ENCODE data around the gene HES4.

HES4 gene

GRCh38 chr1:970973-971730, 28.7 kb downstream of the HES4 start:
- DNase-seq (ENCODE audit: extremely low spot score, insufficient read length, low read depth) (no peak), FAIRE-seq (no peak)

DNA sequence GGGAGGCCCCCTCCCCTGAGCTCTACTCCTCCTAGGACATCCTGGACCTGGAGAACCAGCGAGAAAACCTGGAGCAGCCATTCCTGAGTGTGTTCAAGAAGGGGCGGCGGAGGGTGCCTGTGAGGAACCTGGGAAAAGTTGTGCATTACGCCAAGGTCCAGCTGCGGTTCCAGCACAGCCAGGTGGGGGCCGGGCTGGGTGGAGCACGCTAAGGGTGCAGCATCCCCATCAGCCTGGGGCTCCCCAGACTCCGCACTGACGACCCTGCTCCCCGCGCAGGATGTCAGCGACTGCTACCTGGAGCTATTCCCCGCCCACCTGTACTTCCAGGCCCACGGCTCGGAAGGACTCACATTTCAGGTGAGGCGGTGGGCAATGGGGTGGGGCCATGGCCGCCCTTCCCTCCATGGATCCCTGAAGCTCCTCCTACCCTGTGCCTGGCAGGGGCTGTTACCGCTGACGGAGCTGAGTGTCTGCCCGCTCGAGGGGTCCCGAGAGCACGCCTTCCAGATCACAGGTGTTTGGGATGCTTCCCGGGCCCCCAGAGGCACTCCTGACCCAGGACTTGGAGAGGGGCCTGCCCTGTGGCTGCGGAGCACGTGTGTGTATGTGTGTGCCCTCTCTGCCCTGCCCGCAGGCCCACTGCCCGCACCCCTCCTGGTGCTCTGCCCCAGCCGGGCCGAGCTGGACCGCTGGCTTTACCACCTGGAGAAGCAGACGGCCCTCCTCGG, 29.5 kb downstream of the HES4 start:
- DNase-seq (ENCODE audit: extremely low spot score, insufficient read length, low read depth) (no peak), FAIRE-seq (no peak)

DNA sequence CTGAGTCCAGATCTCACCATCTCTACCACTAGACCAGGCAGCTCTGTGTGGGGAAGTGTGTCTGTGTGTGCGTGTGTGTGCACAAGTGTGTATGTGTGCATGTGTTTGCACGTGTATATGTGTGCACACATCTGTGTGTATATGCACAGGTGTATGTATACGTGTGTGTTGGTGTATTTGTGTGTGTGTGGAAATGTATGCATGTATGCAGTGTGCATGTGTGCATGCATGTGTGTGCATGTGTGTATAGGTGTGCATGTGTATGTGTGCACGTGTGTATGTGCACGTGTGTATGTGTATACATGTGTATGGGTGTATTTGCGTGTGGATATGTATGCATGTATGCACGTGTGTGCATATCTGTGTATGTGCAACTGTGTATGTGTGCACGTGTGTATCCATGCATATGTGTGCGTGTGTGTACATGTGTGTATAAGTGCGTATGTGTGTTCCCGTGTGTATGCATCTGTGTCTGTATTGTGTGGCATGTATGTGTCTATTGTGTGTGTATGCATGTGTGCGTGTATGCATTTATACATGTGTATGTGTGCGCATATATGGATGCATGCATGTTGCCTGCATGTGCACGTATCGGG, 30.5 kb downstream of the HES4 start:
- FAIRE-seq: no peak
- no peak for DNase-seq (ENCODE audit: extremely low spot score, insufficient read length, low read depth)

DNA sequence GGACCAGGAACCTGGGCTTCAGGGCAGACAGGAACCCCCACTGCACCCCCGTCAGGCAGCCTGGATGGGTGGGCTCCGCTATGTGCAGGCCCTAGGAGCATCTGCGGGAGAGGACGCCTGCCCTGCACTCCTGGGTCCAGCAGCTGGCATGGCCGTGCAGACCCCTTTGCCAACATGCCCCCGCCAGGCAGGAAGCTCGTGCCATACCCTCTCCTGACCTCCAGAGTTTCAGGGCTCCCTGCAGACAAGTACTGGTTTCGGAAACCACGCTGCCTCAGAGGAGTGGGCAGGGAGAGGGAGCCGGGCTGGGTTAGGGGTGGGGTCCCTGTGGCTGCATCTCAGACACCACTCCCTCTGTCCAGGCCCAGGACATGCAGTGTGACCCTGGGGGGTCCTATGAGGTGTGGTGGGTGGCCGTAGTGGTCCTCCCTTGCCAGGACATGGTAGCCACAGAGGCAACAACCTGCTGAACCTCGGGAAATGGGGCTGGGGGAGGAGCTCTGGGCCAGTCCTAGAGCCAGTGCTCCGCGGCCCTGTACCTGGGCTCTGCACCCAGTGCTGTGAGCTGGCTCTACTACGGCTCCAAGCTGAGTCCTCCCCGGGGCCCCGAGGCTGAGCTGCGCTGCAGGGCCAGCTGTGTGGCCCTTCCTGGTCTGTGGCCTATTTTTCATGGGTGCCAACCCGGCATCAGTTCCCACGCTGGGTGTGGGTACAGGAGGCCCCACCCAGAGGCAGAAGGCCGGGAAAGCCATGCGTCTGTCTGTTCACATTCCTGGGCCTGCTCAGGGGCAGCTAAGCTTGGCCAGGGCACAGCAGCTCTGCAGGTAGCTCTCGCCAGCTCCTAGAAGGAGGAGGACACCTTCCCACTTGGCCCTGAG, 32.2 kb downstream of the HES4 start:
- DNase-seq (ENCODE audit: extremely low spot score, insufficient read length, low read depth): no peak
- no peak for FAIRE-seq

DNA sequence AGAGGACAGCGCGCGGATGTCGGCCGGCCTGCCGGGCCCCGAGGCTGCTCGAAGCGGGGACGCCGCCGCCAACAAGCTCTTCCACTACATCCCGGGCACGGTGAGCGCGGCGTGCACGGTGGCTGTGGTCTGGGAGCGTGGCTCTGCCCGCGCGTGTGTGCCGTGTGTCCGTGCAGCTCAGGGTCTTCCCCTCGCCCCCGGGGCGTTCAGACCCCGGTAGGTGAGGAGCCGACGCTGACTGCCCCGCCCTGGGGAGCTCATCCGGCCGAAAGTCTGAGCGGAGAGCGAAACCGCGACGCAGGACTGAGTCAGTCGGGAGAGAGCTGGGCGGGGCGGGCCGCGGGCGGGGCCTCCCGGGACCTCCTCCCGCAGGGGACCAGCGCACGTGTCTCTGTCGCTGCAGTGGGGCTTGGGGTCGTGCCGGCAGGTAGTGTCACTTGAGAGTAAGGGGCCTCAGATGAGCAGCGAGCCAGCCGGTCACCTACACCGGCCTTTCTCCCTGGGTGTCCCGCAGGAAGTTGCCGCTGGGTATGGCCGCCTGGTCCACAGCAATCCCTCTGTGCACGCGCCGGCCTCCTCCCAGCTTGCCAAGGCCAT, 33.1 kb downstream of the HES4 start:
- DNase-seq (ENCODE audit: extremely low spot score, insufficient read length, low read depth): peak; percentile 64
- peak; percentile 88 for FAIRE-seq

DNA sequence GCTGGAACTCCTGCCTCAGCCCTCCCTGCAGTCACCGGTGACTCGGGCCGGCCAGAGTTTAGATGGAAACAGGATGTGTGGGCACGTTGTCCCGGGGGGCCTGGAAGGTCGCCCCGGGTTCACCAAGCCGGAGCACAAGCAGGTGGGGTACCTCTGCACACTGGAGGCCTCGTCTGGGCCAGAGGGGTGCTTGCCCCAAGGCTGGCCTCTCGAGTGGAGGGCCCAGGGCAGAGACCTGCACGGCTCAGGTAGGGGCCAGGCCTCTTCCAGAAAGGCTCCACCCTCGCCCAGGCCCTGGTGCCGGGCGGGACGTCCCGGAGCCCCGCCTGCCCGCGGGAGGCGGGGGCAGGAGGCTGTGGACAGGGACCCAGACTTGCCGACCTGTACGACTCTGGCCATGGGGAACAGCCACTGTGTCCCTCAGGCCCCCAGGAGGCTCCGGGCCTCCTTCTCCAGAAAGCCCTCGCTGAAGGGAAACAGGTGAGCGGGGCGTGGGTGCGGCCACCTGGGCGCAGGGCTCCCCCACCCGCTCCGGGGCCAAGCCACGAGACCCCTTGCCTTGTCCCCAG, 33.7 kb downstream of the HES4 start, which contains the start of gene PLEKHN1:
TSS of gene PLEKHN1 (plus strand) at position 348 of the 569 bp plus-strand sequence. CDS start at position 398, 50 bp downstream.
- DNase-seq (ENCODE audit: extremely low spot score, insufficient read length, low read depth): no peak
- FAIRE-seq: peak; percentile 59

GRCh38 chr1:965526-966134, 34.3 kb downstream of the HES4 start:
- DNase-seq (ENCODE audit: extremely low spot score, insufficient read length, low read depth) (no peak), FAIRE-seq (no peak)

DNA sequence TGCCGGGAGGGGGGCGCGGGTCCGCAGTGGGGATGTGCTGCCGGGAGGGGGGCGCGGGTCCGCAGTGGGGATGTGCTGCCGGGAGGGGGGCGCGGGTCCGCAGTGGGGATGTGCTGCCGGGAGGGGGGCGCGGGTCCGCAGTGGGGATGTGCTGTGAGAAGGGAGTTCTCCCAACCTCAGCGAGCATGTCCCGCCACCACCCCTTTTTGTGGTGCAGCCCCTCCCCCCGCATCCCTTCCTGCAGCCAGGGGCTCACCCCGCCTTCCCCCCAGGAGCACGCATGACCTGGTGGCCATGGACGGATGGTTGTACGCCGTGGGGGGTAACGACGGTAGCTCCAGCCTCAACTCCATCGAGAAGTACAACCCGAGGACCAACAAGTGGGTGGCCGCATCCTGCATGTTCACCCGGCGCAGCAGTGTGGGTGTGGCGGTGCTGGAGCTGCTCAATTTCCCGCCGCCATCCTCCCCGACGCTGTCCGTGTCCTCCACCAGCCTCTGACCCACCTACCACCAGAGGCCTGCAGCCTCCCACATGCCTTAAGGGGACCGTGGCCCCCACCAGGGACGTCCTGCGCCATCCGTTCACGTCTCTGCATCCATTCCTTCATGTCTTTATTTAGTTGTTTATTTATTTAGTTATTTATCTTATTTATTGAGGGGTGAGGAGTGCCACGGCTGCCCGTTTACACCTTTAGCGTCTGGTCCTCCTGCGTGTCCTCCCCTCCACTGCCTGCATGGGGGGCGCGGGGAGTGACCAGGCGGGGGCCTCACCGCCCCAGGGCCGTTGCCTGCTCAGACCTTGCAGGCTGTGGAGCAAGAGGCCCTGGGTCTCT, 35.0 kb downstream of the HES4 start:
- no peak for DNase-seq (ENCODE audit: extremely low spot score, insufficient read length, low read depth)
- FAIRE-seq: no peak

GRCh38 chr1:963746-964525, 36.0 kb downstream of the HES4 start:
- FAIRE-seq (no peak), DNase-seq (ENCODE audit: extremely low spot score, insufficient read length, low read depth) (no peak)

DNA sequence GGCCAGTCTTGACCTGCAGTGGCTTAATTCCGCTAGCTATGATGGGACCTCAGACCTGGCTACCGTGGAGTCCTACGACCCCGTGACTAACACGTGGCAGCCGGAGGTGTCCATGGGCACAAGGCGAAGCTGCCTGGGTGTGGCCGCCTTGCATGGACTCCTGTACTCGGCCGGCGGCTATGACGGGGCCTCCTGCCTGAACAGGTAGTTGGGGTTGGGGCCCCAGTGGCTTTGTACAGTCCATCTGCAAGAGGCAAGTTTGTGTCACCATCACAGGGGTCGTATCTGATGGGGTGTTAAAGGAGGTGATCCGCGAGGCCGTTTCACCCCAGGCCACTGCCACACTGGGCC, 36.6 kb downstream of the HES4 start:
- FAIRE-seq: no peak
- no peak for DNase-seq (ENCODE audit: extremely low spot score, insufficient read length, low read depth)

DNA sequence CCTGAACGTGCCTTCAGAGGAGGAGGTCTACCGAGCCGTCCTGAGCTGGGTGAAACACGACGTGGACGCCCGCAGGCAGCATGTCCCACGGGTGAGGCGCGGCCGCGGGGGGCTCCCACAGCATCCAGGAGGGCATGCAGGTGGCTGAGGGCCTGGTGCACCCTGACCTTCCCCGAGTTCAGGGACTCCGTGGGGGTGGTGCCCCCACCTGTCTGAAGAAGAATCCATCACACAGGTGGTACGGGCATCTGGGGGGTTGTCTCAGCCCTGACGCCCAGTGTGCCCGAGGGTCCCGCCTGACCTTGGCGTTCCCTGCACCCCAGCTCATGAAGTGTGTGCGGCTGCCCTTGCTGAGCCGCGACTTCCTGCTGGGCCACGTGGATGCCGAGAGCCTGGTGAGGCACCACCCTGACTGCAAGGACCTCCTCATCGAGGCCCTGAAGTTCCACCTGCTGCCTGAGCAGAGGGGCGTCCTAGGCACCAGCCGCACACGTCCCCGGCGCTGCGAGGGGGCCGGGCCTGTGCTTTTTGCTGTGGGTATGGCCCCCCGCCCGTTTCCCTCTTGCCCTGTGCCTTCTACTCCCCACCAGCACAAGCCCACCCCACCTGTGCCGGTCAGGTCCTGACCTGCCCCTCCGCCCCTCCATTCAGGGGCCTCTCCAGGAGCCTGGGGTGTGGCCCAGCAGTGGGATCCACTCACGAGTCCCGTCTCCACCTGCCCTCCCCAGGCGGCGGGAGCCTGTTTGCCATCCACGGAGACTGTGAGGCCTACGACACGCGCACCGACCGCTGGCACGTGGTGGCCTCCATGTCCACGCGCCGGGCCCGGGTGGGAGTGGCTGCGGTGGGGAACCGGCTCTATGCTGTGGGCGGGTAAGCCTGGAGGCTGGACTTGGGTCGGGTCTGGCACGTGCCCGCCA, 37.3 kb downstream of the HES4 start:
- FAIRE-seq: no peak

GRCh38 chr1:961132-961669, 38.7 kb downstream of the HES4 start:
- FAIRE-seq (no peak), DNase-seq (ENCODE audit: extremely low spot score, insufficient read length, low read depth) (no peak)

More for the DNA sequence above, 37.3 kb downstream of the HES4 start:
- no peak for DNase-seq (ENCODE audit: extremely low spot score, insufficient read length, low read depth)

GRCh38 chr1:960363-961131, 39.4 kb downstream of the HES4 start, which contains the start of gene KLHL17:
Gene KLHL17, plus strand, starts transcription at chr1:960584. Its CDS starts 110 bp downstream, at chr1:960694.
- peak; percentile 80 for DNase-seq (ENCODE audit: extremely low spot score, insufficient read length, low read depth)
- FAIRE-seq: peak; percentile 73

GRCh38 chr1:959731-960362, 40.0 kb downstream of the HES4 start:
- no peak for FAIRE-seq
- DNase-seq (ENCODE audit: extremely low spot score, insufficient read length, low read depth): no peak
